ENCODE data around the gene CCDC7. TPM values are rescaled to one million over a fixed set of nuclear protein-coding genes. Genes with fewer than 3 reads are reported as not detected.
"Not testable (repeated sequence)": the region's sequence is repeated elsewhere in the genome, so short reads cannot be mapped to it uniquely, and the experiment has no call there.

Gene CCDC7
- polyA plus RNA-seq, 4 donors: 3.5 to 7.1 (median 5.3) TPM

DNA sequence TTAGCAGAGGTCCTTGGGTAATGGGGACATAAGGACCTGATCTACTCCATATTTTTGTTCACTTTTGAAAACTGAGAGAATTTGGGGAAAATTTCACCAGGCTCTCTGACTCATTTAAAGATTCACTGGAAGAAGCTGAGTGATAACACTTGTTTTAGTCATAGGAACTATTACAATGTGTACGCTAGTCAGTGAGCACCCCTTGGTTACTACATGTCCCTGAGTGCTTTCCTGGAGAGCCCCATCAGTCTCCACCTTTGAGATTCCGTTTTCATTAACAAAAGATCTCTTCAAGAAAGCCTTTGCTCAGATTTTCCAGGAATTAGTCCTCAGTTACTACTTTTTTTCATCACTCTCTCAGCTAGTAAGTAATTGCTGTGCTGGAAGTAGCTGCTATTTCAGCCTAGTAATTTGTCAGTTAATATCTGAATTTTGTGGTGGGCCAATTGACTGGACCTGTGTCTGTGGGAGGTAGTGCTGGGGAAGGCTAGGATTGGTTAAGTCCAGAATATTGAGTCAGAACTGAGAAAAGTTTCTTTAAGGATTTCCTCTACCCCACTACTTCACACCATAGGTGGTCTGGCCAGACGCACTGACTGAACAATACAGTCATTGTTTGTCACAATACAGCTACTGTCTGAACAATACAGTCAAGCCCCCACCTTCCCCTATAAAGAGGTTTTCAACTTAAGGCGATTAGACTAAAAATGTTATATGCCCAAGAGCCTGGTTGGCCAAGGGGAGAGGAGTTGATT is 235.0 kb downstream of the CCDC7 start:
- no peak for DNase-seq (ENCODE audit: low read depth in 4 of 4, low spot score in 2 of 4)

DNA sequence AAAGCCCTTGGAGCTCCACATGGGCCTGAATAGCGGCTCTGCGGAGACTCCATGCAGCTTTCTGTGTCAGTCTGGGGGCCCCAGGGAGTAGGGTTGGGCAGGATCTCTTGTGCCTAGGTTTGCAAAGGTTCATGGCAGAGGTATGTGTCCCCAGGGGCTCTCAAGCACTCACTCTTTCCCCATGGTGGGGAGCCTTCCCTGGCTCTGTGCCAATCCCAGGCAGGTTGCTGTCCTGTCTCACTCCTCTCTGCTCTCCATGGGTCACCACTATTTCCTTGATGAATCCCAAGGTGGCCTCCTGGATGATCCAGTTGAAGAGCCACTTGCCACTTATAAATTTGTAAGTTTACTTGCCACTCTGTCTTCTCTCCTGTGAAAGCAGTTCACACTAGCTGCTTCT is 238.4 kb downstream of the CCDC7 start:
- no peak for DNase-seq (ENCODE audit: low read depth in 4 of 4, low spot score in 2 of 4)

DNA sequence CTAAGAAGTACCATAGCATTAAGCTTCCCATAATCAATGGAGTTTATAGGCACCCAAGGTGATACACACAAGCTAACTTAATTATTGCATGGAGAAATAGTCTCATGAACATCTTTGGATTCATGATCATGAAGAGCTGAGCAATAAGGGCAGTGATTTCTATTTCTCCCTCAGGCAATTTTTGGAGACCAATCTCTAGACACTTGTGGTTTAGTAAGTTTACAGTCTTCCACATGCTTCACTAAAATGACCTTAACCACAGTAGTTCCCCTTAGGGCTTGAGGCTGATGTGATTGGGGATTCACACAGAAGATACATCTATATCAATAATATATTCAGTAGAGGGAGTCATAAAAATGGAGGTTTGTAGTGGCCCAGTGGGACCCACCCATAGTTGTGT is 241.2 kb downstream of the CCDC7 start:
- DNase-seq (ENCODE audit: low read depth in 4 of 4, low spot score in 2 of 4): no peak

DNA sequence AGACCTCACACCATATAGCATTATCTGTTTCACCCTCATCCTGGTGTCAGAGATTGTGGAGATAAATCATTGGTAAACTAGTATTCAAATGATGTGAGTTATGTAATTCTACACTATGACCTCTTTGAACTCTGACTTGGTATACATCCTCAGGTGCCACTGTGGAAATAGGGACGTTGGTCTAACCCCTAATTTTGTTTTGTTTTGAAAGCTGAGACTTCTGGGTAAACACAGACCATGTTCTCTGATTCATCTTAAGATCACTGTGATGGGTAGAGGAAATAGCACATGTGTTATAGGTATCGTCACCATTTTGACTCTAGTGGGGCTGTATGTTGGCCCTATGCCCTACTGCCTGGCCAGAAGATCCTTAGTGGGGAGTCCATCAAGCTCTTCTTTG is 241.6 kb downstream of the CCDC7 start:
- DNase-seq (ENCODE audit: low read depth in 4 of 4, low spot score in 2 of 4): no peak

DNA sequence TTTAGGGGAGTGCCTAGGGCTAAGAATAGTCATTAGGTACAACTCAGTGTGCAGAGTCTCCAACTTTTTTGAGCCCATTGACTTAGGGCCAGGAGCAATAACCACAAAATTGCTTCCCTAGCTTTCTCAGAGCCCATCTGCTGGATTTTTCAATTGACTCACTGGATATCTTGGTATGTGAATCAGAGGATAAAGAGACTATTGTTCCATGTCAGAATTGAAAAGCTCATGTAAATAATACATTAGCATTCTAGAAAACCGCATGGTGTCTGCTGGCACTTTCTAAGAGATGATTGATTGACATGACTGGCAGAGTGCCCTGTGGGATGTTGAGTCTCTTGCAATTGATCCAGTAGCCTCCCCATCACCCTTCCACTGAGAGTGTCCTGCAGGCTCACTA is 246.2 kb downstream of the CCDC7 start:
- DNase-seq (ENCODE audit: low read depth in 4 of 4, low spot score in 2 of 4): no peak

DNA sequence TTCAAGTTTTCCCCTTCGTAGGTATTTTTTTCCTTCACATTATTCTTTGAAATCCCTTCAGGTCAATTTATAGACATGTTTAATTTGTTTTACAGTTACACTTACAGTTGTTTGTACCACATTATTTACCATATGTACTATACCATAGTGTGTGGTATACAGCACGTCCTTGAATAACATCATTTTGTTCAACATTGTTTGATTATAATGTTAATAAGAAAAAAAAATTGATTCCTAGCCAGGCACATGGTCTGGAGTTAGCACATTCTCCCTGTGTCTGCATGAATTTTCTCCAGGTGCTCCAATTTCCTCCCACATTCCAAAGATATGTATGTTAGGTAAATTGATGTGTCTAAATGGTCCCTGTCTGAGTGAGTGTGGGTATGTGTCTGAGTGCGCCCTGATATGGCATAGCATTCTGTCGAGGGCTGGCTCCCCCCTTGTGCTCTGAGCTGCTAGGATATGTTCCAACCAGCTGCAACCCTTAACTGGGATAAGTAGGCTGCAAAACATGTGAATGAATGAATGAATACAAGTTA is 247.6 kb downstream of the CCDC7 start:
- DNase-seq (ENCODE audit: low read depth in 4 of 4, low spot score in 2 of 4): no peak

DNA sequence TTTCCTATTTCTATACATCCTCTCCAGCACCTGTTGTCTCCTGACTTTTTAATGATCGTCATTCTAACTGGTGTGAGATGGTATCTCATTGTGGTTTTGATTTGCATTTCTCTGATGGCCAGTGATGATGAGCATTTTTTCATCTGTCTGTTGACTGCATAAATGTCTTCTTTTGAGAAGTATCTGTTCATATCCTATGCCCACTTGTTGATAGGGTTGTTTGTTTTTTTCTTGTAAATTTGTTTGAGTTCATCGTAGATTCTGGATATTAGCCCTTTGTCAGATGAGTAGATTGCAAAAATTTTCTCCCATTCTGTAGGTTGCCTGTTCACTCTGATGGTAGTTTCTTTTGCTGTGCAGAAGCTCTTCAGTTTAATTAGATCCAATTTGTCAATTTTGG is 253.7 kb downstream of the CCDC7 start:
- not testable (repeated sequence) for DNase-seq (ENCODE audit: low read depth in 4 of 4, low spot score in 2 of 4)

DNA sequence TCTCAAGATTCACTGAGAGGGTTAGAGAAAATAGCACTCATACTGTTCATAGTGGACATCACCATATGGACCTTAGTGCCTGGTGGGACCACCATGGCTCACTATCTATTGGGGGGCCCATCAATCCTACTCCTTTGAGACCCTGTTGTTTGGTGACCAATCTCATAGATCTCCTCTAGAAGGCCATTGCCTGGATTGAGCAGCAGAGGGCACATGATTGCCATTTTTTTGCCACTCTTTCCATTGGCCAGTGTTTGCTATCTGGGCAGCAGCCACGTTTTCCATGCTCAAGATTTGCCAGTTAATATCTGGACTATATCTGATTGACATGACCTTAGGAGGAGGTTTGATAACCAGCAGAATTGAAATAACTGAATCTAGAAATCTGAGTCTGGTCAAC is 267.6 kb downstream of the CCDC7 start:
- no peak for DNase-seq (ENCODE audit: low read depth in 4 of 4, low spot score in 2 of 4)

DNA sequence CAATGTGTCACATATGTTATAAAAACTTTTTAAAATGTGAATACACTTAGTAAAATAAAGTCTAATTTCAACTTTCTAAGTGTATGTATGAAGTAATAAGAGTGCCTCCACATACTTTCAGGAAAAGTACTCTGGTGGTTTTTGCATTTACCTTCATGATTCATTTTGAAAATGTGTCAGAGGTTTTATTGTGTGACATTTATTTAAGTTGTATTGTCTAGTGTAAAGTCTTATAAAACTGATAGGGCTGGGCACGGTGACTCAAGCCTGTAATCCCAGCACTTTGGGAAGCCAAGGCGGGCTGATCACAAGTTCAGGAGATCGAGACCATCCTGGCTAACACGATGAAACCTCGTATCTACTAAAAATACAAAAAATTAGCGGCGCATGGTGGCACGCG is 285.6 kb downstream of the CCDC7 start:
- DNase-seq (ENCODE audit: low read depth in 4 of 4, low spot score in 2 of 4): no peak

DNA sequence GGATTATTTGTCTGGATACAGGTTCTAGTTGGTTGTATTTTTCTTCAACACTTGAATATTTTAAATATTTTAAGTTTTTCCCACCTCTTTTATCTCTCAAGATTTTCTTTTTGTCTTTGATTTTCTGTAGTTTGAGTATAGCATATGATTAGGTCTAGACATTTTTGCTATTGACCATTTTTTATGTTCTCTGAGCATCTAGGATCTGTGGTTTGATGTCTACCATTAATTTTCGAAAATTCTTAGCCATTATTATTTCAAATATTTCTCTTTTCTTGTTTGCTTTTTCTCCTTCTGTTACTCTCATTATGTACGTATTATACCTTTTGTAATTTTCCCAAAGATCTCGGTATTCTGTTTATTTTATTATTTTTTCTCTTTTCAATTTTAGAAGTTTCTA is 293.0 kb downstream of the CCDC7 start:
- no peak for DNase-seq (ENCODE audit: low read depth in 4 of 4, low spot score in 2 of 4)

DNA sequence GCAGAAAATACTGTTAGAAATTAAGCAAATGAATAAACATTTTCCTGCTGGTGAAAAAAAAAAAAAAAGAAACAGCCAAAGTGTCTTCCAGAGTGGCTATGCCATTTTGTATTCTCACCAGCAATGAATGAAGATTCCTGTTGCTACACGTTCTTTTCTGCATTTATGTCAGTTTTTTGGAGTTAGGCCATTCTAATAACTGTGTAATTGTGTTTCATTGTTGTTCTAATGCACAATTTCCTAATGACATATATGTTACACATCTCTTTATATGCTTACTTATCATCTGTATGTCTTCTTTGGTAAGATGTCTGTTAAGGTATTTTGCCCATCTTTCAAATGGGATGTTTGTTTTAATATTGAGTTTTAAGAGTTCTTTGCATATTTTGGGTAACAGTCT is 298.4 kb downstream of the CCDC7 start:
- DNase-seq (ENCODE audit: low read depth in 4 of 4, low spot score in 2 of 4): no peak

DNA sequence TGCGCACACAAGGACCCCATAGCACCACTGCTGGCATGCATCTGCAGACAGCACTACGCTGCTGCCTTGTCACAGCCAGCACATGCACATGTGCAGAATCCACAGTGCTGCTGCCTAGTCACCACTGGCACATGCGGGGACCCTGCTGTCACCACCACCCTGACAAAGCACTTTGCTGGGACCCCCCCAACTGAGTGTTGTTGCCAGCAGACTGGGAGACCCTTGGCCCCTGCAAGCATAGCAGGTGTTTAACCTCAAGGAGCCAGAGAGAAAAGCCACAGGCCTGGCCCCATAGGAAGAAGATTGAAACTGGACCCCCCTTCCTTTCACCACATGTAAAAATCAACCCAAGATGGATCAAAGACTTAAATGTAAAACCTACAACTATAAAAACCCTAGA is 300.9 kb downstream of the CCDC7 start:
- DNase-seq (ENCODE audit: low read depth in 4 of 4, low spot score in 2 of 4): no peak

DNA sequence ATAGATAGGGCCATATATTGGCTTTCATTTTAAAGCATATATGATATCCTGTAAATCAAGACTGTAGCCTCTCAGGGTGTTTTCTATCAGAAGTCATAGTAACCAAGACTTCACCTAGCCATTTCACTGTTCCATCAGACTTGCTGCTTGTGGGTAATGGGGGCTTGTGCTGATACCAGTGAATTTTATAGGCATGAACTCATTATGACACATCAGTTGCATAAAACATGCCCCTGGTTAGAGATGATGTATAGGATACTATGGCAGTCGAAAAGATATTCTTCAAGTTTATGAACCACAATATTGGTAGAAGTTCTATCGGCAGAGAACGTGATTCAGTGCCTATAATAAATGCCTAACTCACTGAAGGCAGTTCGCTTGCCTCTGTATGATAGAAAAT is 305.6 kb downstream of the CCDC7 start:
- DNase-seq (ENCODE audit: low read depth in 4 of 4, low spot score in 2 of 4): no peak

DNA sequence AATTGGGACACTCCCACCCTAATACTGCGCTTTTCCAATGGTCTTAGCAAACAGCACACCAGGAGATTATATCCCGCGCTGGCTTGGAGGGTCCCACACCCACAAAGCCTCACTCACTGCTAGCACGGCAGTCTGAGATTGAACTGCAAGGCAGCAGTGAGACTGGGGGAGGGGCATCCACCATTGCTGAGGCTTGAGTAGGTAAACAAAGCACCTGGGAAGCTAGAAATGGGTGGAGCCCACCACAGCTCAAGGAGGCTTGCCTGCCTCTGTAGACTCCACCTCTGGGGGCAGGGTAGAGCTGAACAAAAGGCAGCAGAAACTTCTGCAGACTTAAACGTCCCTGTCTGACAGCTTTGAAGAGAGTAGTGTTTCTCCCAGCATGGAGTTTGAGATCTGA is 309.0 kb downstream of the CCDC7 start:
- DNase-seq (ENCODE audit: low read depth in 4 of 4, low spot score in 2 of 4): not testable (repeated sequence)

DNA sequence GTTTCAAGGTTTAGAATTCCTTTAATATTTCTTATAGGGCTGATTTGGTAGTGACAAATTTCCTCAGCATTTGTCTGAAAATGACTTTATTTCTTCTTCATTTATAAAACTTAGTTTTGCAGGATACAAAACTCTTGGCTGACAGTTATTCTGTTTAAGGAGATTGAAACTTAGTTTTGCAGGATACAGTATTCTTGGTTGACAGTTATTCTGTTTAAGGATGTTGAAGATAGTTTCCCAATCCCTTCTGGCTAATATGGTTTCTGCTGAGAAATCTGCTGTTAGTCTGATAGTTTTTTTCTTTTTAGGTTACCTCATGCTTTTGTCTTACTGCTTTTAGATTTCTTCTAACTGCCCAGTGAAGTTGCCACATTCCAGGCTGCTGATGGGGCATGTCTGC is 325.3 kb downstream of the CCDC7 start:
- no peak for DNase-seq (ENCODE audit: low read depth in 4 of 4, low spot score in 2 of 4)

DNA sequence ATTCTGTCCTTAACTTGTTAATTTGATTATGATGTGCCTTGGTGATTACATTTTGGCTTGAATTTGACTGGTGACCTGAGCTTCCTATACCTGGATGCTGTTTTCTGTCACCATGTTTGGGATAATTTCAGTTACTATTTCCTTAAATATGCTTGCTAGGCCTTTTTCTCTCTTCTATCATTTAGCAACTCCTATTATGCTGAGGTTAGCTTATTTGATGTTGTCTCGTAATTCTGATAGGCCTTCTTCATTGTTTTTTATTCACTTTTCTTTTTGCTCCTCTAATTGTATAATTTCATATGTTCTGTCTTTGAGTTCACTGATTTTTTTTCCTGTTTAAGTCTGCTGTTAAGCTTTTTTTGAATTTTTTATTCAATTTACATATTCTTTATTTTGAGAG is 327.2 kb downstream of the CCDC7 start:
- DNase-seq (ENCODE audit: low read depth in 4 of 4, low spot score in 2 of 4): no peak

DNA sequence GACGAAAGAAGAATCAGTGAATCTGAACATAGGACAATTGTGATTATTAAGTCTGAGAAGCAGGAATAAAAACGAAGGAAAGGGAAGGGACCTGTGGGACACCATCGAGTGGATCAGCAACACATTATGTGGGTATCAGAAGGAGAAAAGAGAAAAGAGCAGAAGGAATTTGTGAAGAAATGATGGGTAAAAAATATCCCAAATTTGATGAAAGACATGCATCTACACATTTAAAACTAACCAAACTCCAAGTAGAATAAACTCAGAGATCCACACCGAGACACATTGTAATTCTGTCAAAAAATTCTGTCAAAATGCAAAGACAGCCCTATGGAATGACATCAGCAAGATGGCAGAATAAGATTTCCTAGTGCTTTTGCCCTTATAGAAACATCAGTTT is 341.0 kb downstream of the CCDC7 start:
- no peak for DNase-seq (ENCODE audit: low read depth in 4 of 4, low spot score in 2 of 4)

DNA sequence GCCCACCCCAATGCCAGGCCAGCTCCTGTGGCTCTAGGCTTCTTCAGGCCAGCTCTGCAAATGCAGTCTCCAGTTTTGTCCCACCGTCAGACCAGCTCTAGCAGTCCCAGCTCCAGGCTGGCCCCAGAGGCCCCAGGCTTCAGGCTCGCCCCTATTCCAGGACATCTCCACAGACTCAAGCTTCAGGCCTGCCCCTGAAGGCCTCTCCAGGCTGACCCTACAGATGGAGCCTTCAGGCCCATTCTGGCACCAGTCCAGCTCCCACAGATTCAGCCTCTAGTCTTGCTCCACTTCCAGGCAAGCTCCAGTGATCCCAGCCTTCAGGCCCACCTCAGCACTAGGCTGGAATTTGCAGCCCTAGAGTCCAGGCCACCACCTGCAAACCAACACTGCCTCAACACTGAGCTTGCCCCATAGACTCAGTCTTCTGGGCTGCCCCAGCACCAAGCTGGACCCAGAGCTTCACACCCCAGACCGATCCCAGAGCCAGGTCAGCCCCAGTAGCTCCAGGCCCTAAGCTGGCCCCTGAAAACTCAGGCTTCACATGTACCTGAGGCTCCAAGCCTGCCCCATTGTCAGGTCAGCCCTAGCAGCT is 341.8 kb downstream of the CCDC7 start:
- no peak for DNase-seq (ENCODE audit: low read depth in 4 of 4, low spot score in 2 of 4)

DNA sequence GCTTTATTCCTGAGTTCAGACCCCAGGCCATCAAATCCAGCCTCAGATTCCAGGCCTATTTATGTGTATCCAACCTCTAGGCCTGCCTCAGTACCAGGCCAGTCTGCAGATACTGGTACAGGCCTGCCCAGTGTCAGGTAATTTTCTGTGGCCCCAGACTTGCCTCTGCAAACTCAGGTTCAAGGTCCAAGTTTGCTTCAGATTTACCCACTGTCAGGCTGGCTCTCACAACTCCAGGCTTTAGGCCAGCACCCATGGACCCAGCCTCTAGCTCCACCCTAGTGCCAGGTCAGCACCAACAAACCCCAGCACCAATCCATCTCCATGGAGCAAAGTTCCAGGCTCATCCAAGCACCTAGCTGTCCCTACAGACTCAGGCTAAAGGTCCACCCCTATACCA is 342.4 kb downstream of the CCDC7 start:
- no peak for DNase-seq (ENCODE audit: low read depth in 4 of 4, low spot score in 2 of 4)

DNA sequence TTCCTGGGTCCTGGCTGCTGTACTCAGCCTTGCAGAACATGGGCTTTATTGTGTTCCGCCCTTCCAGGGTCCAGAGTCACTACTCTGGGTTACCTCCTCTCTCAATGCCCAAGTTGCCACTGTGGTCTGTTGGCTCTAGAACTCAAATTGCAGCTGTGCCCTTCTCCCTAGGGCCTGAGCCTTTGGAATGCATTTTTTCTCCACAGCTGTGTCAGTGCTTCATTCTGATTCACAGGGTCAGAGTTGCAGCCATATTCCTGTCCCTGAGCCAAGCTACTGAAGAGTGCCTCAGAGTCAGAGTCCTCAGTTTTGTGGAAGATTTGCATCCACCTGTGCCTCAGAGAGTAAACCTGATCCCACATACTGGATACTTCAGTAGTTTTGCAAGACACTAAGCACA is 344.5 kb downstream of the CCDC7 start:
- no peak for DNase-seq (ENCODE audit: low read depth in 4 of 4, low spot score in 2 of 4)

DNA sequence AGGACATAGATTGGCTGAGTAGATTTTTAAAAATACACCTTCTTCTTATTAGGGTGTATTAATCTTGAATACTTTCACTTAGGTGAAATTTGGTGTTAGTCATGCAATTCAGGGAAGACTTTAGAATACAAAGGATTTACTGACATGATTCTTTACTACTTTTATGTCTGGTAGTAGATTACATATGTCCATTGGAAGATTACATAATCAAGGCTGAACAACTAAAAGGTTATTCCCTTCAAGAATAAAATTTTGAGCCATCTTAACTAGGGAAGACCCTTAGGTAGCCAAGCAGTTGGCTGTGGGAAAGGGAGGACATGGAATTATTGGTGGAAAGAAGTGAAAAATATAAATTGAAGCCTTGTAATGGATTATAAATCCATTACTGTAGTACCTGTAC is 347.1 kb downstream of the CCDC7 start:
- no peak for DNase-seq (ENCODE audit: low read depth in 4 of 4, low spot score in 2 of 4)

DNA sequence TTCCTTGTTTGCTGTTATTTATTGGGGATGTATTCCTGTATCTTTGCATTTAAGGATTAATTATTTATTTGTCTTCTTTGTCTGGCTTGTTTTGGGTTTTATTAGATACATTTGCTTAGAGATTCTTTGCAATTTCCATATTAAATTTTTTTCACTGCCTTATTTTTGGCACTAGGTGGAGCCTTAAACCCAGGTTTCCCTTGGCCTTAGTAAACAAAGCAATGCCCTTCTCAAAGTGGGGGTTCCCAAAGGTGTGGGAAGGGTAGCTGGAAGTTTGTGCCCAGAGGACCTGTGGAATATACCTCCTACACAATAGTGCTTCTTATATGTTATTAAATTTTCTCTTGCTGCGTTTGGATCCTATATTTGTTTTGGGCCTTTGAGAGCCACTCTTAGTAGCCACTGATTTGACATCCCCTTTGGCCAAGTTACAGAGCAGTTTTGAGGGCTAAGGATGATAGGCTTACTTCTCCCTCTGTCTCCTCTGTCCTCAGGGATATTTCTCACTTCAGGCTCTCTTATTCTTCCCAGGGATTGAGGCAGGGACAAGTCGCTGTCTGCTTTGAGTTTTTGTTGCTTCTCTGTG is 349.8 kb downstream of the CCDC7 start:
- DNase-seq (ENCODE audit: low read depth in 4 of 4, low spot score in 2 of 4): peak in 2 of 4 donors; percentile 2 to 6
